ENCODE measurements around the gene SHANK3. TPM values are rescaled to one million over a fixed set of nuclear protein-coding genes. Genes with fewer than 3 reads are reported as not detected.
A peak's percentile ranks its signal among the peaks of the same experiment; 100 is the strongest.

The SHANK3 gene
- total and polyA plus RNA-seq, 8 donors, result 17.2 to 42.9 (median 23.5) TPM

DNA sequence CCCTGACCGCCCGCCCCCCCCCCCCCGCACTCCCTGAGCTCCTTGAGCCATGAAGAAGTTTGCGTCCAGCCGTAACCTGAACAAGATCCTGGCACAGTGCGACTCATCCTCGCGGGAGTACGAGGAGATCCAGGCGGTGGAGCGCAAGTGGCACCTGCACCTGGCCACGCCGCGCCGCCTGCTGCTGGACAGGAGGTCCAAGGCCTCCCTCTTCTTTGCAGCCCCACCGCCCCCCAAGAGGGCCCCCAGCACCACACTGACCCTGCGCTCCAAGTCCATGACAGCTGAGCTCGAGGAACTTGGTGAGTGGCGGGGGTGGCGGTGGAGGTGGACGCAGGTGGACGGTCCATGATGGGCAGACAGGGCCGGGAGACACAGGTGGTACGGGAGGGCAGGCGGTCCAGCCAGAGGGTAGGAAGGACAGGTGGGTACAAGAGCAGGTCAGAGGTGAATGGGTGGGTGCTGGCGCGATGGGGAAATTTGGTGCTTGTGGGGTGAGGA is 33.3 kb downstream of the SHANK3 start:
- Histone ChIP-seq H3K4me1 (peaks cover 4 to 8% of the 10 kb centered on the region in 2 donors), H3K27ac (no peak overlapping the region), H3K4me3 (no peak overlapping the region), H3K27me3 (no peaks in the 10 kb centered on the region), H3K9me3 (no peaks in the 10 kb centered on the region), H3K36me3 (peaks cover 0 to 34% of the 10 kb centered on the region in 2 donors)
- ATAC-seq (no peak), DNase-seq (peak in 1 of 4 donors; percentile 67)
- intact Hi-C loops (cut with DNase I), result no loop called here
- TF ChIP-seq, protein P1, sequence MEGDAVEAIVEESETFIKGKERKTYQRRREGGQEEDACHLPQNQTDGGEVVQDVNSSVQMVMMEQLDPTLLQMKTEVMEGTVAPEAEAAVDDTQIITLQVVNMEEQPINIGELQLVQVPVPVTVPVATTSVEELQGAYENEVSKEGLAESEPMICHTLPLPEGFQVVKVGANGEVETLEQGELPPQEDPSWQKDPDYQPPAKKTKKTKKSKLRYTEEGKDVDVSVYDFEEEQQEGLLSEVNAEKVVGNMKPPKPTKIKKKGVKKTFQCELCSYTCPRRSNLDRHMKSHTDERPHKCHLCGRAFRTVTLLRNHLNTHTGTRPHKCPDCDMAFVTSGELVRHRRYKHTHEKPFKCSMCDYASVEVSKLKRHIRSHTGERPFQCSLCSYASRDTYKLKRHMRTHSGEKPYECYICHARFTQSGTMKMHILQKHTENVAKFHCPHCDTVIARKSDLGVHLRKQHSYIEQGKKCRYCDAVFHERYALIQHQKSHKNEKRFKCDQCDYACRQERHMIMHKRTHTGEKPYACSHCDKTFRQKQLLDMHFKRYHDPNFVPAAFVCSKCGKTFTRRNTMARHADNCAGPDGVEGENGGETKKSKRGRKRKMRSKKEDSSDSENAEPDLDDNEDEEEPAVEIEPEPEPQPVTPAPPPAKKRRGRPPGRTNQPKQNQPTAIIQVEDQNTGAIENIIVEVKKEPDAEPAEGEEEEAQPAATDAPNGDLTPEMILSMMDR (IDR thresholded peaks at IDR 0.05), result no peak

DNA sequence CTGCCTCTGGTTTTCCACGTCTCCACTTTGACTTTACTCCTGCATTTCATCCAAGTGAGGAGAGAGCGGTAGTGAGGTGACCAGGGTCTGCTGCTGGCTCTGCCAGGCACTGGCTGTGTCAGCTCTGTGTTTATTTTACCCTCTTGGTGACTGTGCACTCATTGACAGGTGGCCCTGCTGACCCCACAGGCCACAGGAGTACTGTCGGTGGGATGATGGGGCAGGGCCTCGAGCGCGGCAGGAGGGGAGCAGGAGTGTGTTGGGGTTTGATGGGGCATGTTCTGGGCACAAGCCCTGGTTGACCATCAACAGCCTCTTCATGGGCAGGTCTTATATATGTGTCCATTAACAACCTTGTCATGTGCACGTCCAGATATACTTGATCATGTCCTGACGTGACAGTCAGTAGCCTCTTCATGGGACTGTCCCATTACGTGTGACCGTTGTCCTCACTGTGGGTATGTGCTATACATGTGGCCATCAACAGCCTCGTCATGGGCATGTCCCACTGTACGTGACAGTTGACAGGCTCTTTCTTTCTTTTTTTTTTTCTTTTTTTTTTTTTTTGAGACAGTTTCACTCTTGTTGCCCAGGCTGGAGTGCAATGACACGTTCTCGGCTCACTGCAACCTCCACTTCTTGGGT is 34.0 kb downstream of the SHANK3 start:
- peaks cover 4 to 8% of the 10 kb centered on the region in 2 donors for H3K4me1 ChIP-seq
- H3K27me3 ChIP-seq, result no peaks in the 10 kb centered on the region
- H3K27ac ChIP-seq, result no peak overlapping the region
- ATAC-seq (no peak), DNase-seq (peak in 1 of 4 donors; percentile 57)
- no peak overlapping the region for H3K4me3 ChIP-seq
- no peaks in the 10 kb centered on the region for H3K9me3 ChIP-seq
- H3K36me3 ChIP-seq, result peaks cover 0 to 34% of the 10 kb centered on the region in 2 donors
- intact Hi-C loops (cut with DNase I), result no loop called here
- TF ChIP-seq, protein P1 (IDR thresholded peaks at IDR 0.05), result no peak

DNA sequence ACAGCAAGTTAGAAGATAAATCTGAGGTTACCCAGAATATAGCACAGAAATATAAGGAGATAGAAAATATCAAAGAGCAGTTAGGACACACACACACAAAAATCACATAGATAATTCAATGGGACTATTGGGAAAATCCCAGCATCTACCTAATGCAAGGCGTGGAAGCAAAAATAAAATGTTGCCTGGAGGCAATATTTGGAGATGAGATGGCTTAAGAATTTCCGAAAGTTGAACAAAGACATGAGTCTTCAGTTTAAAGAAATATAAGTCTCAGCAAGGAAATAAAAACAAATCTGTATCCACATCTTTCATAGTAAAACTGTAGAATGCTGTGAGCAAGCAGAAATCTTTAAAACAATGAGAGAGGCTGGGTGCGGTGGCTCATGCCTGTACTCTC is 35.9 kb downstream of the SHANK3 start:
- Histone ChIP-seq H3K4me3 (no peak overlapping the region), H3K36me3 (peaks cover 0 to 29% of the 10 kb centered on the region in 2 donors), H3K4me1 (peaks cover 4 to 14% of the 10 kb centered on the region in 2 donors), H3K27me3 (no peaks in the 10 kb centered on the region), H3K9me3 (no peaks in the 10 kb centered on the region), H3K27ac (no peak overlapping the region)
- intact Hi-C loops (cut with DNase I), result no loop called here
- ATAC-seq (no peak), DNase-seq (no peak)
- TF ChIP-seq, protein P1 (IDR thresholded peaks at IDR 0.05), result no peak

DNA sequence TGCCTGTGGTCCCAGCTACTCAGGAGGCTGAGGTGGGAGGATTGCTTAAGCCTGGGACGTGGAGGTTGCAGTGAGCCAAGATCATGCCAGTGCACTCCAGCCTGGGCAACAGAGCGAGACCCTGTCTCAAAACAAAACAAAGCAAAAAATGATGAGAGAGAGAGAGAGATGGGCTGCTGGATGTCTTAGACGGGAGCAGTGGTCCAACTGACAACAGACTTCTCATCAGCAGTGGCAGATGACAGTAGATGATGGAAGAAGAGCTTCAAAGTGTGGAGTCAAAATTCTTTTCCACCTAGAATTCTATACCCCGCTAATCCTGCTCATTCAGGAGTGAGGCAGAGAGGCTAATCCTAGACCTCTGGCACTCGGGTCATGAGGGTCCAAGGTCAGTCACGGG is 36.4 kb downstream of the SHANK3 start:
- H3K27ac ChIP-seq, result no peak overlapping the region
- ATAC-seq, result no peak
- H3K27me3 ChIP-seq, result no peaks in the 10 kb centered on the region
- H3K4me1 ChIP-seq, result peaks cover 4 to 14% of the 10 kb centered on the region in 2 donors
- H3K36me3 ChIP-seq, result peaks cover 0 to 23% of the 10 kb centered on the region in 2 donors
- H3K9me3 ChIP-seq, result no peaks in the 10 kb centered on the region
- peak in 1 of 4 donors; percentile 3 for DNase-seq
- H3K4me3 ChIP-seq, result no peak overlapping the region
- TF ChIP-seq, protein P1 (IDR thresholded peaks at IDR 0.05), result no peak
- intact Hi-C loops (cut with DNase I), result no loop called here

DNA sequence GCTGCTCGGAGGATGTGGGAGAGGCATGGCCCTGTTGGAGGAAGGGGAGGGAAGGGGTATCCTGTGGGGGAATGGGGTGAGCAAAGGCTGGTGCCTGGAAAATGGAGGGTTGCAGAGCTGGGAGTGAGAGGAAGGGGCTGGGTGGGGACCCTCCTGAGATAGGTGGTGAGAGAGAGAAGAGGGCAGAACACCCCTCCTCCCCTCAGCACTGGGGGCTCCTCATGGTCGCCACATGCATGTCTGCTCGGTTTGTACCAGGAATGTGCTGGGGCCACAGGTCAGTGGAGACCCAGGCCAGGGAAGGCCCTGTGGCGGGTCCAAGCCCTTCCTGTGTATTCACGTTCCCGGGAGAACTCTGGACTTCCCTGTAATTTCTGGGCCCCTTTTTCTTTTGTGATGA is 37.6 kb downstream of the SHANK3 start:
- DNase-seq (peak in 1 of 4 donors; percentile 34), ATAC-seq (no peak)
- H3K4me3 ChIP-seq, result no peak overlapping the region
- H3K27me3 ChIP-seq, result no peaks in the 10 kb centered on the region
- H3K27ac ChIP-seq, result no peak overlapping the region
- intact Hi-C loops (cut with DNase I), result no loop called here
- no peaks in the 10 kb centered on the region for H3K9me3 ChIP-seq
- H3K4me1 ChIP-seq, result peaks cover 3 to 14% of the 10 kb centered on the region in 2 donors
- TF ChIP-seq, protein P1 (IDR thresholded peaks at IDR 0.05), result no peak
- H3K36me3 ChIP-seq, result peaks cover 0 to 12% of the 10 kb centered on the region in 2 donors
